Mucosa of descending colon (tissue), 3 donors: ENCODE results near the gene INPP4B. TPM values are rescaled to one million over a fixed set of nuclear protein-coding genes. Genes with fewer than 3 reads are reported as not detected.

Source experiments
- ATAC-seq: fragments of 200-7000 bp; cut with Tn5 transposase; one replicate; pipeline ENCODE4 v1.9.1; 2020; ENCODE audit warnings: mild to moderate bottlenecking, moderate library complexity
- DNase-seq, 3 donors: peaks; one replicate each; pipeline ENCODE4 v3.0.0-alpha.2; 2020
- H3K36me3 ChIP-seq: fragments of 200-600 bp; one replicate; pipeline ENCODE4 v1.8.0; 2021; ENCODE audit warnings: low read depth, mild to moderate bottlenecking
- H3K4me1 ChIP-seq: fragments of 200-600 bp; one replicate; pipeline ENCODE4 v1.8.0; 2021; ENCODE audit warnings: low read depth, mild to moderate bottlenecking
- H3K4me3 ChIP-seq: fragments of 200-600 bp; one replicate; pipeline ENCODE4 v1.8.0; 2021; ENCODE audit warnings: mild to moderate bottlenecking
- H3K9me3 ChIP-seq: fragments of 200-600 bp; one replicate; pipeline ENCODE4 v1.8.0; 2021; ENCODE audit warnings: mild to moderate bottlenecking
- intact Hi-C, 2 donors: fragments of 100-400 bp; cut with DNase I in 1 of 2; cut with micrococcal nuclease in 1 of 2; formaldehyde crosslinking; loops; one replicate each; pipeline versions ENCODE4 v1.11.0 to v1.11.1; 2022; cut with DNase I, micrococcal nuclease
- total RNA-seq, 3 donors: library from RNA; stranded (reverse); fragmentation: NEBNext Ultra II Directional in 2 of 3; extraction: Animal tissue kit (Norgen Biotek cat#: 25700) in 2 of 3; gene quantifications; one replicate each; pipeline versions ENCODE4 v1.2.1 to v1.2.4, GENCODE V29; 2021 to 2023
- TF ChIP-seq, protein P1 (sequence below): fragments of 200-600 bp; IDR thresholded peaks from one replicate; pipeline ENCODE4 v1.8.0; 2022; ENCODE audit warnings: antibody characterized with exemption, mild to moderate bottlenecking
- donor health status: DM: no; HTN: no; CAD: no; lungs with moderate emphysema.
- donor health status: DM: no; HTN: no; CAD: no.
- donor health status: DM: no; HTN: yes; CAD: no.

The INPP4B gene
- total RNA-seq, 3 donors from 2014 or later, result 22.2 to 27.3 (median 24.1) TPM

DNA sequence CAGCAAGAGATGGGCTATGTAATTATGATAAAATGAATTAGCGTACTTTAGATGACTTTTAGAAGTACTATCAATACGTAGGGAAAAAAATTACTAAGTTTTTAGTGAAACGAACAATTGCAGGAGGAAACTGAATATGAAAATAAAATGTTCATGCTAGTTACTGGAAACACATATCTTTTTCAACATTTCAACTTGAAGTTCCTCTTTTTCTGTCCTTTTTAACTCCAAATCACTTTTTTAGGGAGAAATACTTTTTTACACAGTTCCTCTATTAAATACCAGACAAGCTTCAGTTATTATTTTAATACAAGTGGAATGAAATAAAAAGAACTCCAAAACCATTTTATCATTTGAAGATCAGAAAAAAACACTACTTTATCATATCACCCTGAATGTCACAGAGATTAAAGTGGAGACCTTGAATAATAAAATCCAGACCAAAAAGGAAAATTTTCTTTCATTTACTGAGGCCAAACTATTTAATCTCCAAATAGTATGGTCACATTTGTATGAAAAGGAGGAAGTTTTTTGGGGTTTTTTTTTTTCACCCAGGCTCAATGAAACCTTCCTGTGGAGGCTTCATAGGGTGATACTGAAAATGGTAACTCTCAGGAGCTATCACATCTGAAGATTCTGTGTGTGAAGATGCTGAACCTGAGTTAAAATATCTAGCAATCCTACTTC is 306.2 kb downstream of the INPP4B start:
- intact Hi-C loops, result no loop called here
- ATAC-seq, result no peak

DNA sequence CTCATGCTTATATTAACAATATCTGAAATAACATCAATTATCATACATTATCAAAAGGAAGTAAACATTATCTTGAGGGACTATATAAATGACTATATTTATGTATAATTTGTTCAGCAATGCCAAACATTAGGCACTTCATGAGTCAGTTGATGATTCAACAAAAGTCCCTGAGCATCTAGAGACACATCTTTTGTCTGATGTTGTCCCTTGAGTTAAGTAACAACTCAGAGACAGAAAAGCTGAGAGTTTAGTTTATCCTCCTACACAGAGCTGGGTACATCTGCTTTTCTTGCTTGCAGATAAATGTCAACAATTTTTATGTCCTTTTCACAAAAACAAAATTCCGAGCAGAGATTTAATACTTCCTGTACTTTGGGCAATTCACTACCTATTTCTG is 311.1 kb downstream of the INPP4B start:
- no peak for ATAC-seq
- no peak overlapping the region for H3K4me3 ChIP-seq
- intact Hi-C loops, result no loop called here

More for the DNA sequence above, 306.2 kb downstream of the INPP4B start:
- H3K36me3 ChIP-seq, result no peaks in the 10 kb centered on the region
- H3K4me1 ChIP-seq, result no peaks in the 10 kb centered on the region
- TF ChIP-seq, protein P1, sequence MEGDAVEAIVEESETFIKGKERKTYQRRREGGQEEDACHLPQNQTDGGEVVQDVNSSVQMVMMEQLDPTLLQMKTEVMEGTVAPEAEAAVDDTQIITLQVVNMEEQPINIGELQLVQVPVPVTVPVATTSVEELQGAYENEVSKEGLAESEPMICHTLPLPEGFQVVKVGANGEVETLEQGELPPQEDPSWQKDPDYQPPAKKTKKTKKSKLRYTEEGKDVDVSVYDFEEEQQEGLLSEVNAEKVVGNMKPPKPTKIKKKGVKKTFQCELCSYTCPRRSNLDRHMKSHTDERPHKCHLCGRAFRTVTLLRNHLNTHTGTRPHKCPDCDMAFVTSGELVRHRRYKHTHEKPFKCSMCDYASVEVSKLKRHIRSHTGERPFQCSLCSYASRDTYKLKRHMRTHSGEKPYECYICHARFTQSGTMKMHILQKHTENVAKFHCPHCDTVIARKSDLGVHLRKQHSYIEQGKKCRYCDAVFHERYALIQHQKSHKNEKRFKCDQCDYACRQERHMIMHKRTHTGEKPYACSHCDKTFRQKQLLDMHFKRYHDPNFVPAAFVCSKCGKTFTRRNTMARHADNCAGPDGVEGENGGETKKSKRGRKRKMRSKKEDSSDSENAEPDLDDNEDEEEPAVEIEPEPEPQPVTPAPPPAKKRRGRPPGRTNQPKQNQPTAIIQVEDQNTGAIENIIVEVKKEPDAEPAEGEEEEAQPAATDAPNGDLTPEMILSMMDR, result no peak
- H3K4me3 ChIP-seq, result no peak overlapping the region
- H3K9me3 ChIP-seq, result no peaks in the 10 kb centered on the region
- DNase-seq, result no peak

DNA sequence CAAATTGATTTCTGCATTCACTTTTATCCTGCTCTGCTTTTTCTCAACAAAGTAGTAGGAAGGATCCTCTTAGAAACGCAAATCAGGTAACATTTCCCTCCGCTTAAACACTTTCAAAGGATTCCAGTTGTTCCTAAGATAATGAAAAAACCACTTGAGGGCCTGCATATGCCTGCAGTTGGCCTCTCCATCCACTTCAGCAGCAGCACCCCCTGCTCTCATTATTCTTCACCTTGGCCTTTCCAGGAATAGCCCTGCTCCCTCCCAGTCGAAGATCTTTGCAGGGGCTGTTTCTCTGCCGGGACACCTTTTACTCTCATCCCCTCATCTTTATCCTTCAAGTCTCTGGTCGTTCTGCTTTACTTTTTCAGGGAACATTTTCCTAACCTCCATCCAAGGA is 314.0 kb downstream of the INPP4B start:
- no peaks in the 10 kb centered on the region for H3K36me3 ChIP-seq
- no peaks in the 10 kb centered on the region for H3K9me3 ChIP-seq
- DNase-seq (no peak), ATAC-seq (no peak)
- TF ChIP-seq, protein P1, result no peak
- intact Hi-C loops, result no loop called here
- H3K4me1 ChIP-seq, result no peaks in the 10 kb centered on the region
- H3K4me3 ChIP-seq, result no peak overlapping the region

More for the DNA sequence above, 311.1 kb downstream of the INPP4B start:
- Histone ChIP-seq H3K36me3 (no peaks in the 10 kb centered on the region), H3K9me3 (no peaks in the 10 kb centered on the region), H3K4me1 (no peaks in the 10 kb centered on the region)
- DNase-seq, result no peak
- TF ChIP-seq, protein P1, result no peak

DNA sequence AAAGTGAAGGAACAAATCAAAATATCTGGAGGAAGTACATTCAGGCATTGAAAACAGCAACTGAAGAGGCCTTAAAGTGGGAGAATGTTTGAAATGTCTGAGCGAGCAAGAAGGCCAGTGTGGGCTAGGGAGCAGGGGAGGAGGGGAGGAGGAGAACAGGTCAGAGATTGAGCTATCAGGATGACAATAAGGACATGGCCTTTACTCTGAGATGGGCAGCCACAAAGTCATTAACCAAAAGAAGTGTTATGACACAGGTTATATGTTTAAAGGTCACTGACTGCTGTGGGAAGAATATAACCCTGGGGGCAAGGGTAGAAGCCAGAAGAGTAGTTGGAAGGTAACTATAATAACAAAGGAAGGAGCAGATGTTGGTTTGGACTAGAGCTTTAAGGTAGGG is 315.4 kb downstream of the INPP4B start:
- TF ChIP-seq, protein P1, result no peak
- H3K4me3 ChIP-seq, result no peak overlapping the region
- no peak for DNase-seq
- intact Hi-C loops, result no loop called here
- ATAC-seq, result peak; percentile 81
- H3K9me3 ChIP-seq, result no peaks in the 10 kb centered on the region
- no peaks in the 10 kb centered on the region for H3K4me1 ChIP-seq
- no peaks in the 10 kb centered on the region for H3K36me3 ChIP-seq

DNA sequence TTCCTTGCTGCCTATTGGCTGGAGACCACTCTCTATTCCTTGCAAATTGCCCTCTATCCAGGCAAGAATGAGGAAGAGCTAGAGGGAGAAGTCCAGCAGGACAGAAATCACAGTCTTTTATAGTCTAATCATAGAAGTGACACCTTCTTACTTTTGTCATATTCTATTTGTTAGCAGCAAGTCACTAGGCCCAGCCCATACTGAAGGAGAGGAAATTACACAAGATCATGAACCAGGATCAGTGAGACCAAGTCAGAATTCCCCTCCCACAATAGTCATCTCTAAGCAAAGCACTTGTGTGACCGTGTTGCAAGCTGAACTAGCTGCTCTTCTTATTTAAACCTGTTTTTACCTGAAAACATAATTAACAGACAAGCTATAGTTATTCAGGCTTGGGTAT is 317.7 kb downstream of the INPP4B start:
- H3K36me3 ChIP-seq, result no peaks in the 10 kb centered on the region
- ATAC-seq, result peak; percentile 88
- no peak overlapping the region for H3K4me3 ChIP-seq
- no peaks in the 10 kb centered on the region for H3K4me1 ChIP-seq
- peak in 1 of 3 donors; percentile 2 for DNase-seq
- intact Hi-C loops, result no loop called here
- H3K9me3 ChIP-seq, result no peaks in the 10 kb centered on the region
- TF ChIP-seq, protein P1, result no peak

DNA sequence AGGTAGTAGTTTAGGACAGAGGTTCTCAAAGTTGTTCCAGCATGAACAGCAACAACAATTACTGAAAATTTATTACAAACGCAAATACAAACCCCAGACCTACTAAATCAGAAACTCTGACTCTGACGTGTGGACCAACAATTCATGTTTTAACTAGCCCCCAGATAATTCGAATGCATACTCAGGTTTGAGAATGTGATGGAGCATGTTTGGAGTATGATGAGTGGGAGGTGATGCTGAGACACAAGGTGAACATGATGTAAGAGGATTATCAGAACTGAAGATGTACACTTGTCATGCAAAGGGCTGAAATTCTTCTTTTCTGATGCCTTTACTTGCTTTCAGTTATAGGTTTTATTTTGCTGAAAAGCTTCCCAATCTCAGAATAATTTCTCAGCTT is 323.0 kb downstream of the INPP4B start:
- no peak for DNase-seq
- intact Hi-C loops, result no loop called here

More for the DNA sequence above, 323.0 kb downstream of the INPP4B start:
- no peak for ATAC-seq
- Histone ChIP-seq H3K9me3 (no peaks in the 10 kb centered on the region), H3K4me3 (no peak overlapping the region), H3K36me3 (no peaks in the 10 kb centered on the region), H3K4me1 (no peaks in the 10 kb centered on the region)
- TF ChIP-seq, protein P1, result no peak
